Measurements from ENCODE around the gene NOTCH2.

GRCh38 chr1:119966020-119966419 is 103.4 kb downstream of the NOTCH2 start:
- TF ChIP-seq CTCF (IDR thresholded peaks at IDR 0.05) (no peak), POLR2A (IDR thresholded peaks at IDR 0.05) (no peak)

Data from right lobe of liver (tissue), 4 donors.